ENCODE measurements around the gene TMEM190.
"Not testable (repeated sequence)": the region's sequence is repeated elsewhere in the genome, so short reads cannot be mapped to it uniquely, and the experiment has no call there.

The TMEM190 gene

DNA sequence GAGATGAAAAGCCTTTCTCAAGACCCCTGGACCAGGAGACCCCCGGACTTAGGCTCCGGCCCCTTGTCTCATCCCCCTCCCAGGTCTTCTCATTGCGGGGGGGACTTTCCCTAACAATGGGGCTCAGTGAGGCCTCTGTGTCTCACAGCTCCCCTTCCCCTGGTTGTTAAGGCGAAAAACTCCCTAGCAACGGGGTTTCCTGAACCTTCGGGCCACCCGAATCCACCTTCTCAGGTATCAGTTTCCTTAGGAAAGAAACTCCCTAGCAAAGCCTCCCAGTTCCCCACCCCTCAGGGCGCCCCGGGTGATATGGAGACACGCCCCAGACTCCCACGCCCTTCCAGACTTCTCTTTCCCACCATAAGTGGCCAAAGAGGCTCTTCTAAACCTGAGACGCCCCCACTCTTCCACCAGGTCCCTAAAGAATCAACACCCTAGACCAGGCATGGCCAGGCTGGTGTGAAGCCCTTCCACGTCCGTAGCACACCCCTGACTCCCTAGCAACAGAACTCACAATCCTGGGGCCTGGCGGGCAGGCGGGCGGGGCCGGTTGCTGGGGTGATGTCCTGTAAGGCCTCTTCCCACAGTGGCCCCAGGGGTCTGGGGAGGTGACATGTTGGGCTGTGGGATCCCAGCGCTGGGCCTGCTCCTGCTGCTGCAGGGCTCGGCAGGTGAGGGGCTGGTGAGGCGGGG lies at the start of gene TMEM190:
Gene TMEM190, plus strand, starts transcription at position 586 of the 693 bp plus-strand sequence. Its CDS starts 28 bp downstream, at position 614.
- peaks cover 4% of the 10 kb centered on the region for H3K4me1 Mint-ChIP-seq
- no peaks in the 10 kb centered on the region for H3K9me3 Mint-ChIP-seq
- peaks cover under 1% of the 10 kb centered on the region for H3K36me3 Mint-ChIP-seq
- no peak within 1 kb of the TSS for H3K4me3 Mint-ChIP-seq
- no peak within 1 kb of the TSS for H3K27ac Mint-ChIP-seq
- H3K27me3 Mint-ChIP-seq: peaks cover 15% of the 10 kb centered on the region

GRCh38 chr19:55328774-55329318 lies 47.8 kb upstream of the TMEM190 start:
- H3K9me3 Mint-ChIP-seq, H3K36me3 Mint-ChIP-seq, H3K4me3 Mint-ChIP-seq, H3K27me3 Mint-ChIP-seq, H3K27ac Mint-ChIP-seq, H3K4me1 Mint-ChIP-seq: not testable (repeated sequence)

DNA sequence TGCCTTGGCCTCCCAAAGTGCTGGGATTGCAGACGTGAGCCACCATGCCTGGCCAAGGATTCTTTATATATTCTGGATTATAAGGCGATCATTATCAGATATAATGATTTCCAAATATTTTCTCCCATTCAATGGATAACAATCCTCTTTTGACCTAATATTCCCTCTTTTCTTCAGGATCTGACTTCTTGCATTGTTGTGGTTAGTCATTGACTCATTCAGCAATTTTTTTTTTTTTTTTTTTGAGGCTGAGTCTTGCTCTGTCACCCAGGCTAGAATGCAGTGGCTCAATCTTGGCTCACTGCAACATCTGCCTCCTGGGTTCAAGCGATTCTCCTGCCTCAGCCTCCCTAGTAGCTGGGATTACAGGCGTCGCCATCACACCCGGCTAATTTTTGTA lies 46.8 kb upstream of the TMEM190 start:
- H3K9me3 Mint-ChIP-seq, H3K27me3 Mint-ChIP-seq, H3K27ac Mint-ChIP-seq, H3K4me3 Mint-ChIP-seq, H3K36me3 Mint-ChIP-seq, H3K4me1 Mint-ChIP-seq: not testable (repeated sequence)

DNA sequence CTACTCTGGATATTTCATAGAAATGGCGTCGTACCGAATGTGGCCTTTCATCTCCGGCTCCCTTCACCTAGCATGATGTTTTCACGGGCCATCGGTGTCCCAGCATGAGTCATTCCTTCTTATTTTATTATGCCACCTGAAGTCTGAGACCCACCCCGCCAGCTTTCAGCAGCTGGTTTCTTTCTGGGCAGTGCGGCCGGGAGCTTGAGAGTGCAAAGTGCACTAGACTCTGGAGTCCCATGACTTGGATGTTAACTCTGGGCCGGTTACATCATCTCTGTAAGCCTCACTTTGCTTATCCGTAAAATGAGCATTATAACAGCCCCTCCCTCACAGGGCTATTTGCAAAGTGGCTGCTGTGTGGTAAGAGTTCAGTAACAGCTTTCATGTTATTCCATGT lies 42.8 kb upstream of the TMEM190 start:
- H3K4me3 Mint-ChIP-seq: no peak overlapping the region
- H3K27me3 Mint-ChIP-seq: peaks cover 7% of the 10 kb centered on the region
- no peak overlapping the region for H3K27ac Mint-ChIP-seq
- H3K9me3 Mint-ChIP-seq: no peaks in the 10 kb centered on the region
- no peaks in the 10 kb centered on the region for H3K36me3 Mint-ChIP-seq
- H3K4me1 Mint-ChIP-seq: peaks cover 6% of the 10 kb centered on the region

- H3K4me1 Mint-ChIP-seq: peaks cover 19% of the 10 kb centered on the region
- no peaks in the 10 kb centered on the region for H3K36me3 Mint-ChIP-seq
- no peak overlapping the region for H3K4me3 Mint-ChIP-seq
- H3K27me3 Mint-ChIP-seq: peaks cover 5% of the 10 kb centered on the region
- H3K27ac Mint-ChIP-seq: no peak overlapping the region
- no peaks in the 10 kb centered on the region for H3K9me3 Mint-ChIP-seq
These were observed 40.5 kb upstream of the TMEM190 start for GRCh38 chr19:55336101-55336500.

DNA sequence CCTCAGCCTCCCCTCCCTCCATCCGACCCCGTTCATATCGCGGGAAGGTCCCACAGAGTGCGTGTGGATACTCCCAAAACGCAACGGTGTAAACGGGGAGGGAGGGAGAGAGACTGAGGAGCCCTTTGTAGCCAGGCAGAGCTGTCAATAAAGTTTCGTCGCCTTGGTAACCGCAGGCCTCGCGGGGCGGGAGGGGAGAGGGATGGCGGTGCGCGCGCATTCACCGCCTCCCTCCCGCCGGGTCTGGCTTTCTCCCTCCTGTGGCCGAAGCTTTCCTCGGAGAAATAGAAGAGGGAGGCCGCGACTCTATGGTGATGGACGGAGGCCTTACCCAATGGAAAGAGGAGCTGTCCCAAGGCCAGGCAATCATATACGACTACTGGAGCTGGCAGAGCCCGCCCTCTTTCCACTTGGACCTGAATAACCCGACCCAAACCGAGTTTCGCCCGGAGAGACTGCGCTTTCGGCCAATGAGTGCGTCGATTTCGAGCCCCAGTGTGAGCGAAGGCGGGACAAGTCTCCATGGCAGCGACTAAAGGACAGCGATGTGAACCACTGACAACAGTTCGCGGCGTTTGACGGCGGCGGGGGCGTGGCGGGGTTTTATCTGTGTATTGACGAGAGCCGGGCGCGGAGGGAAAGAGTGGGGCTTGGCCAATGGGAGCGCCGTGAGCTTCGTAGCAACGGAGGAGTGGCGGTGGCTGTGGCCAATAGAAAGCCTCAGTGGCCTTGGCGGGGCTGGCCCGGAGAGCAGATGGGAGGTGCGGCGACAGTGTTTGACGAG lies 37.3 kb upstream of the TMEM190 start, which contains the start of gene KMT5C:
Gene KMT5C, plus strand, starts transcription at position 772 of the 784 bp plus-strand sequence. CDS start 2,061 bp downstream, outside the sequence.
- Mint-ChIP-seq H3K27me3 (peaks cover 2% of the 10 kb centered on the region), H3K9me3 (no peaks in the 10 kb centered on the region), H3K4me1 (peaks cover 25% of the 10 kb centered on the region), H3K27ac (peak within 1 kb of the TSS; percentile 97), H3K4me3 (peak within 1 kb of the TSS; percentile 99), H3K36me3 (no peaks in the 10 kb centered on the region)

- peak overlapping the region; percentile 97 for H3K27ac Mint-ChIP-seq
- peaks cover 25% of the 10 kb centered on the region for H3K4me1 Mint-ChIP-seq
- peaks cover 2% of the 10 kb centered on the region for H3K27me3 Mint-ChIP-seq
- H3K9me3 Mint-ChIP-seq: no peaks in the 10 kb centered on the region
- H3K36me3 Mint-ChIP-seq: no peaks in the 10 kb centered on the region
- peak overlapping the region; percentile 99 for H3K4me3 Mint-ChIP-seq
These were observed 36.5 kb upstream of the TMEM190 start for GRCh38 chr19:55339889-55340783.

DNA sequence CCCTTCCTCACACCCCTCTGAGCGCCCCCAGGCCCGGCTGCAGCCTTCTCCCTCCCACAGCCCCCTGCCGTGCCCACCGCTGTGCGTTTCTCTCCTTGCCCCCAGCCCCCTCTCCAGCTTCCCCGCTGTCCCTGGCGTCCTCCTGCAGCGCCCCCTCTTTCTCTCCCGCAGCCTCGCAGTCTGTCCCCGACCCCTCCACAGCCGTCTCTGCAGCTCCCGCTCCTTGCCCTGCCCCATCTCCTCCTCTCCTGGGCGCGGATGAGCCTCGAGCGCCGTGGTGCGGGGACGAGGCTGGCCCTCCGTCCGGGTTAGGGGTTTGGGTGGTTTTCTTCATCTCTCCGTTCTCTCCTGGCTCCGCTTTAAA lies 35.9 kb upstream of the TMEM190 start:
- peak overlapping the region; percentile 83 for H3K4me3 Mint-ChIP-seq
- no peak overlapping the region for H3K27ac Mint-ChIP-seq
- peaks cover 25% of the 10 kb centered on the region for H3K4me1 Mint-ChIP-seq
- peaks cover 2% of the 10 kb centered on the region for H3K27me3 Mint-ChIP-seq
- no peaks in the 10 kb centered on the region for H3K36me3 Mint-ChIP-seq
- H3K9me3 Mint-ChIP-seq: no peaks in the 10 kb centered on the region

- no peaks in the 10 kb centered on the region for H3K36me3 Mint-ChIP-seq
- peak overlapping the region; percentile 46 for H3K27ac Mint-ChIP-seq
- H3K4me1 Mint-ChIP-seq: peaks cover 25% of the 10 kb centered on the region
- H3K9me3 Mint-ChIP-seq: no peaks in the 10 kb centered on the region
- H3K4me3 Mint-ChIP-seq: peak overlapping the region; percentile 83
- H3K27me3 Mint-ChIP-seq: peaks cover under 1% of the 10 kb centered on the region
These were observed 35.4 kb upstream of the TMEM190 start for GRCh38 chr19:55341171-55341588.

GRCh38 chr19:55341595-55342531 lies 34.8 kb upstream of the TMEM190 start:
- peak overlapping the region; percentile 46 for H3K27ac Mint-ChIP-seq
- H3K36me3 Mint-ChIP-seq: no peaks in the 10 kb centered on the region
- H3K4me1 Mint-ChIP-seq: peaks cover 25% of the 10 kb centered on the region
- peak overlapping the region; percentile 58 for H3K4me3 Mint-ChIP-seq
- H3K27me3 Mint-ChIP-seq: no peaks in the 10 kb centered on the region
- H3K9me3 Mint-ChIP-seq: no peaks in the 10 kb centered on the region

DNA sequence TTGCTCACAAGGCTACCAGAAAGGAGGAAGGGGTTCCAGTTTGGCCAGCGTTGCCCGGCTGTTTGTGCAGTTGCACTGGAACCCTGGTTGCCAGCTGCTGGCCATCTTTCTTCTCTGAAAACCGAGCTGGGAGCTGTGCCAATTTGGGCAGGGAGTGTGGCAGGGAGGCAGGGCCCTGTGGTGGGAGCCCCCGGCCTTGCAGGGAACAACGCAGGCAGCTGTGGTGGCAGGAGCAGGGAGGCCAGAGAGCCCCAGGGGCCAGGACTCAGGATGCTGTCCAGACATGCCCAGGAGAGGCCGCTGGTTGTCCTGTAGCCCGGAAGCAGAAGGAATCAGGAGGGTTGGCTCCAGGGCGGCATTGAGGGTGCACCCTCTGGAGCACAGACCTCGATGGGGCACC lies 32.2 kb upstream of the TMEM190 start:
- H3K36me3 Mint-ChIP-seq: no peaks in the 10 kb centered on the region
- H3K9me3 Mint-ChIP-seq: no peaks in the 10 kb centered on the region
- no peak overlapping the region for H3K27ac Mint-ChIP-seq
- H3K27me3 Mint-ChIP-seq: no peaks in the 10 kb centered on the region
- no peak overlapping the region for H3K4me3 Mint-ChIP-seq
- peaks cover 18% of the 10 kb centered on the region for H3K4me1 Mint-ChIP-seq

DNA sequence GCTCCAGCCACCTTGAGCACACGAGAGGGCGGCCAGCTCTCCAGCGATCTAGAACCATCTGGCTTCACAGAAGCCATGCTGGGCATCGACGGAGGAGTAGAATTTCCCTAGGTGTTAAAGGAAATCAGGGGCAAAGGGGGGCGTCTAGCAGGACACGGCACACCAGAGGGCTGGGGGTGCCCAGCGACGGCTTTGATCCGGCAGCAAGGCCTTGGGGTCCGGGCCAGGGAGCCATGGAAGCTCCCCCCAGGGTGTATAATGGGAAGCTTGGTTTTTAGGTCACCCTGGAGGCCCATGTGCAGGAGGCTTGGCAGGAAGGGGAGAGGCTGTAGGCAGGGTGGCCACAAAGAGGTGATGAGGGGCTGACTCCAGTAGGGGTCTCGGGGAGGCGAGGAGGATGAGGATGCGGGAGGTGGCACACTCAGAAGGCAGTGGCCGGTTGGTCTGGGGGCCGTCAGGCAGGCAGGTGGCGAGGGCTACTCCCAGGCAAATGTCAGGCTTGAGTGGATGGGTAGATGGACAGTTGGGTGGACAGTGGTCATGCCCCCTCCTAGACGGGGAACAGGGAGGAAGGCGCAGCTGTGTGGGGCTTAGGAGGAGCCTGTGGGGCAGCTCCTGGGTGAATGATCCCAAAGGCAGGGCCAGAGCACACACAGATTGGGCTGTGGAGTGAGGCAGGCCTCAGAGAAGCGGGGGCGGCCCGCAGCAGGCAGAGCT lies 31.4 kb upstream of the TMEM190 start:
- Mint-ChIP-seq H3K9me3 (no peaks in the 10 kb centered on the region), H3K4me1 (peaks cover 11% of the 10 kb centered on the region), H3K4me3 (no peak overlapping the region), H3K27me3 (no peaks in the 10 kb centered on the region), H3K27ac (no peak overlapping the region), H3K36me3 (no peaks in the 10 kb centered on the region)

DNA sequence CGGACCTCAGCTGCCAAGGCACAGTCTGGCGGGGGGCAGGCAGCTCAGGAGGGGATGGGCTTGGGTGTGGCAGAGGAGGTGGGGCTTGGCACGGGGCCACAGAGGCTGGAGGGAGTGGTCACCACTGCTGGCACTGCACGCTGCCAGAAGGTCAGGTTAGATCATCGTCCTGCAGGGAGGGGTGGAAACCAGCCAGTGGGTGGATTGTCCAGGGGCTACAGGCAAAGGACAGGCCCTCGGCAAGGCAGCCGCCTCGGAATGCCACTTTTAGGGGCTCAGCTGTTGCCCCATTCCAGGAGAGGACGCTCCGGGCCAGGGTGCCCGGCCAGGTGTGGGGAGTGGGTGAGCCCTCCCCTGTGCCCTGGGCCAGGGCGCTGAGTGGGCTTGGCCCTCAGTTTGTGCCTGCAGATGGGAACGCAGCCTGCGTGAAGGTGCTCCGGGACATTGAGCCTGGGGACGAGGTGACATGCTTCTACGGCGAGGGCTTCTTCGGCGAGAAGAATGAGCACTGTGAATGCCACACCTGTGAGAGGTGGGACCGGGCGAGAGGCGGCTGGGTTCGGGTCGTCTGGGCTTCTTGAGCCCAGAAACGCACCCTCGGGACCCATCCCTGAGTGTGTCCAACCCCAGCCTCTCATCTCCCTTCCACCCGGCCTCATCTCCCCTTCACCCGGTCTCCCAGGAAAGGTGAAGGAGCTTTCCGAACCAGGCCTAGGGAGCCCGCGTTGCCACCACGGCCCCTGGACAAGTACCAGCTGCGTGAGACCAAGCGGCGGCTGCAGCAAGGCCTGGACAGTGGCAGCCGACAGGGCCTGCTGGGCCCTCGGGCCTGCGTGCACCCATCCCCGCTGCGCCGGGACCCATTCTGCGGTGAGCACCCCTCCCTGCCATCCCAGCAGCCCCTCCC lies 30.6 kb upstream of the TMEM190 start:
- Mint-ChIP-seq H3K27me3 (peaks cover 2% of the 10 kb centered on the region), H3K36me3 (no peaks in the 10 kb centered on the region), H3K4me3 (no peak overlapping the region), H3K9me3 (no peaks in the 10 kb centered on the region), H3K27ac (no peak overlapping the region), H3K4me1 (peaks cover 6% of the 10 kb centered on the region)

Measured in activated naive CD4-positive, alpha-beta T cell treated with anti-CD3 and anti-CD28 coated beads, Interleukin-2, amount 50 U/mL, for 24 hours (primary cell).